B cell (primary cell): ENCODE results near the gene NUS1.

Experiments used
- CTCF ChIP-seq: fragments of 200-600 bp; IDR thresholded peaks from one replicate; pipeline ENCODE4 v1.8.0; 2022; ENCODE audit warnings: antibody characterized with exemption, mild to moderate bottlenecking
- EZH2 ChIP-seq: IDR thresholded peaks from 2 replicates; pipeline ENCODE4 v1.6.1; 2012; ENCODE audit warnings: borderline replicate concordance, low read depth, mild to moderate bottlenecking, moderate library complexity, low read length; ENCODE audit not compliant: insufficient read depth, poor library complexity, severe bottlenecking

GRCh38 chr6:117637770-117638169 lies 37.5 kb upstream of the NUS1 start:
- TF ChIP-seq CTCF (no peak), EZH2 (no peak)
